ENCODE data around the gene CYTL1. TPM values are rescaled to one million over a fixed set of nuclear protein-coding genes. Genes with fewer than 3 reads are reported as not detected.
"Not testable (repeated sequence)": the region's sequence is repeated elsewhere in the genome, so short reads cannot be mapped to it uniquely, and the experiment has no call there.

The CYTL1 gene
- total RNA-seq, 1 donor from 2014 or later, result 6.9 TPM

DNA sequence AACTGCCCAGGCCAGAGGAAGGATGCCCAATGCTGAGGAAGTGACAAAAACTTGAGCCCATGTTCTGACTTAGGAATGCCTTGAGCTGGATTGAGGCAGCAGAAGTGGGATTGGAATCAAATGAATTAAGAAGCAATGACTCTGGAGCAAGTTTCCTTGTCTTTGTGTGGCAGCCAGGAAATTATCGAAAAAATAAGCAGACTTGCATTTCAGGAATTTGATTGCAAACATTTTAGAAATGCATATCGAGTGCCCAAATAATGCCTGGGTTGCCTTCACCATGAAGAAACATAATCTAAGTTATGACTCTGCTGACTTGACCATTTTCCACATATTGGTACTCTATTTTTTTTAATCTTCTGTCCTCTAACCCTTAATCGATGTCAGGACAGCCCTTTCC, 9.5 kb downstream of the CYTL1 start:
- no peak for TF ChIP-seq CTCF (conservative IDR thresholded peaks at IDR 0.05)
- Mint-ChIP-seq H3K4me3 (no peak overlapping the region), H3K4me1 (ENCODE audit: unreplicated experiment) (no peaks in the 10 kb centered on the region), H3K36me3 (no peaks in the 10 kb centered on the region), H3K27ac (no peak overlapping the region), H3K27me3 (peaks cover 57% of the 10 kb centered on the region), H3K9me3 (no peaks in the 10 kb centered on the region)
- DNase-seq (ENCODE audit: extremely low spot score, unreplicated experiment), result no peak

- not testable (repeated sequence) for H3K36me3 Mint-ChIP-seq; H3K4me1 Mint-ChIP-seq (ENCODE audit: unreplicated experiment); DNase-seq (ENCODE audit: extremely low spot score, unreplicated experiment); H3K9me3 Mint-ChIP-seq; H3K4me3 Mint-ChIP-seq; H3K27ac Mint-ChIP-seq
- peaks cover 58% of the 10 kb centered on the region for H3K27me3 Mint-ChIP-seq
These were observed 12.3 kb downstream of the CYTL1 start for GRCh38 chr4:5006932-5007331.

DNA sequence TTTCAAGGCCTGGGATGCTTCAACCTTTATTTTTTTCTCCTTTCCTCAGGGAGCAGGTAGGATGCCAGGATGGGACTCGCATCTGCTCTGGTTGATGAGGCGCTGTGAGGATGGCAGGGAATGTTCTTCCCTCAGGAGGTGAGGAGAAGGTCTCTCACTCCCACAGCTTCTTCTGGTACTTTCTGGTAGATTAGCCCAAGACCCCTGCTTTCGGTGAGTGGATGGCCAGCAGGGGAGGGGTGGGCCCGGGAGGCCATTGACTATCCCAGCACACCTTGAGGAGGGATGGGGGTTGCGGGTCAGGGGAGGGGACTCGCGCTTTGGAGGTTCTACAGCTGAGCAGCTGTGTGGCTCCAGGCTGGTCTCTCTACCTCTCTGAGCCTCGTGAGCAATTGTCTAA, 14.8 kb downstream of the CYTL1 start:
- Mint-ChIP-seq H3K4me3 (no peak overlapping the region), H3K27ac (no peak overlapping the region), H3K27me3 (peaks cover 59% of the 10 kb centered on the region), H3K9me3 (no peaks in the 10 kb centered on the region), H3K36me3 (no peaks in the 10 kb centered on the region), H3K4me1 (ENCODE audit: unreplicated experiment) (no peaks in the 10 kb centered on the region)
- TF ChIP-seq CTCF (conservative IDR thresholded peaks at IDR 0.05), result no peak
- DNase-seq (ENCODE audit: extremely low spot score, unreplicated experiment), result no peak

DNA sequence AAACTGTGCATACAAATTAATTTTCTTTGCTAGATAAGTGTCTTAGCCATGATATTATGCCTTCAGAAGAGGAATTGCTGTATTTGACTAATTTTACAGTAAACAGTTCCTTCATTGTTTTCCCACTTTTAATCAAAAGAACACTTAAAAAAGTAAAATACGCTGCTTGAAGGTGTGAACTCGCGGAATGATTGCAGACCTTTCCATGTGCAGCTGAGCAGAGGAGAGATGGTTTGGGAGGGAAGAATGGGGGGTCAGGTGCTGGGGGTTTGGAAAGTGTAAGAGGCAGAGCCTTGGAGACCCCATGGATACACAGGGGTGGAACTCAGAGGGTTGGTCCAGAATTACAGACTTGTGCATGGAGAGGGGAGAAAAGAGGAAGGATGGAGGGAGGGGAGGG, 15.3 kb downstream of the CYTL1 start:
- Mint-ChIP-seq H3K9me3 (no peaks in the 10 kb centered on the region), H3K4me1 (ENCODE audit: unreplicated experiment) (no peaks in the 10 kb centered on the region), H3K27me3 (peaks cover 60% of the 10 kb centered on the region), H3K4me3 (no peak overlapping the region), H3K27ac (no peak overlapping the region), H3K36me3 (no peaks in the 10 kb centered on the region)
- TF ChIP-seq CTCF (conservative IDR thresholded peaks at IDR 0.05), result no peak
- DNase-seq (ENCODE audit: extremely low spot score, unreplicated experiment), result no peak

GRCh38 chr4:5003372-5003857, 15.8 kb downstream of the CYTL1 start:
- no peak for TF ChIP-seq CTCF (conservative IDR thresholded peaks at IDR 0.05)
- Mint-ChIP-seq H3K9me3 (no peaks in the 10 kb centered on the region), H3K27ac (no peak overlapping the region), H3K4me3 (no peak overlapping the region), H3K4me1 (ENCODE audit: unreplicated experiment) (no peaks in the 10 kb centered on the region), H3K27me3 (peaks cover 61% of the 10 kb centered on the region), H3K36me3 (no peaks in the 10 kb centered on the region)
- no peak for DNase-seq (ENCODE audit: extremely low spot score, unreplicated experiment)

DNA sequence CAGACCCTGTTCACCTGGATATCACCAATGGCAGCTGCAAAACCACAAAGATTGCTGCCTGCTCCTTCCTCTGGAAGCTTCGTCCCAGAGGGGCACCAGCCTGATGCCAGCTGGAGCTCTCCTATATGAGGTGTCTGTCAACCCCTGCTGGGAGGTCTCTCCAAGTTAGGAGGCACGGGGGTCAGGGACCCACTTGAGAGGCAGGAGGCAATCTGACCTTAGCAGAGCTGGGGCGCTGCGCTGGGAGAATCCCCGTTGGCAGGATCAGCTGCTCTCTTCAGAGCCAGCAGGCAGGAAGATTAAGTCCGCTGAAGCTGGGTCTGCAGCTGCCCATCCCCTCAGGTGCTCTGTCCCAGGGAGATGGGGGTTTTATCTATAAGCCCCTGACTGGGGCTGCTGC, 17.6 kb downstream of the CYTL1 start:
- not testable (repeated sequence) for H3K27ac Mint-ChIP-seq; H3K36me3 Mint-ChIP-seq; DNase-seq (ENCODE audit: extremely low spot score, unreplicated experiment); H3K4me1 Mint-ChIP-seq (ENCODE audit: unreplicated experiment); H3K4me3 Mint-ChIP-seq; H3K9me3 Mint-ChIP-seq
- H3K27me3 Mint-ChIP-seq, result peaks cover 61% of the 10 kb centered on the region

GRCh38 chr4:4996935-4997334, 22.3 kb downstream of the CYTL1 start:
- not testable (repeated sequence) for H3K9me3 Mint-ChIP-seq; DNase-seq (ENCODE audit: extremely low spot score, unreplicated experiment); H3K27ac Mint-ChIP-seq; H3K4me3 Mint-ChIP-seq; H3K36me3 Mint-ChIP-seq
- Mint-ChIP-seq H3K27me3 (peaks cover 59% of the 10 kb centered on the region), H3K4me1 (ENCODE audit: unreplicated experiment) (peaks cover 17% of the 10 kb centered on the region)

Data from type B pancreatic cell (in vitro differentiated cells).